Calu3 (cell line): Measurements from ENCODE around the gene RNASE8. TPM values are rescaled to one million over a fixed set of nuclear protein-coding genes. Genes with fewer than 3 reads are reported as not detected.
A peak's percentile ranks its signal among the peaks of the same experiment; 100 is the strongest.

Source experiments
- BruUV-seq: library from RNA; stranded (reverse); fragments of 400-500 nt; replicated peaks from 2 replicates; lab custom pipeline; 2021; lab: Mats Ljungman, UMichigan
- CTCF ChIA-PET: fragments of 300-600 bp; sonication (Branson Sonifier 250); formaldehyde crosslinking; loops from one replicate; lab custom pipeline; 2022; ENCODE audit warnings: antibody characterized with exemption; lab: Charles Lee
- DNase-seq: peaks from one replicate; pipeline ENCODE4 v3.0.0; 2022
- H3K27ac Mint-ChIP-seq: one replicate; pipeline ENCODE4 v1.8.0; 2022; ENCODE audit warnings: mixed read lengths; ENCODE audit not compliant: unreplicated experiment
- H3K27me3 Mint-ChIP-seq: one replicate; pipeline ENCODE4 v1.8.0; 2022; ENCODE audit warnings: mixed read lengths; ENCODE audit not compliant: unreplicated experiment
- H3K36me3 Mint-ChIP-seq: one replicate; pipeline ENCODE4 v1.8.0; 2022; ENCODE audit warnings: mild to moderate bottlenecking, moderate library complexity, mixed read lengths; ENCODE audit not compliant: insufficient read depth, unreplicated experiment
- H3K4me1 Mint-ChIP-seq: one replicate; pipeline ENCODE4 v1.8.0; 2022; ENCODE audit warnings: mild to moderate bottlenecking, low read depth, mixed read lengths; ENCODE audit not compliant: unreplicated experiment
- H3K4me3 Mint-ChIP-seq: one replicate; pipeline ENCODE4 v1.8.0; 2022; ENCODE audit warnings: mild to moderate bottlenecking, low read depth, moderate library complexity, mixed read lengths; ENCODE audit not compliant: unreplicated experiment
- H3K9me3 Mint-ChIP-seq: one replicate; pipeline ENCODE4 v1.8.0; 2022; ENCODE audit warnings: low read depth, mixed read lengths; ENCODE audit not compliant: unreplicated experiment
- intact Hi-C: fragments of 100-400 bp; cut with micrococcal nuclease; formaldehyde crosslinking; loops from one replicate; pipeline ENCODE4 v1.10.0; 2022; ENCODE audit not compliant: unreplicated experiment
- total RNA-seq: library from RNA; stranded (reverse); gene quantifications from 2 replicates; pipeline ENCODE4 v1.2.3, GENCODE V29; 2022
- TF ChIP-seq, protein P1 (sequence below): fragments of 200-600 bp; IDR thresholded peaks from one replicate; pipeline ENCODE4 v1.8.0; 2022; ENCODE audit warnings: antibody characterized with exemption; ENCODE audit not compliant: unreplicated experiment

The RNASE8 gene
- total RNA-seq, 1 experiment from 2014 or later: not detected

DNA sequence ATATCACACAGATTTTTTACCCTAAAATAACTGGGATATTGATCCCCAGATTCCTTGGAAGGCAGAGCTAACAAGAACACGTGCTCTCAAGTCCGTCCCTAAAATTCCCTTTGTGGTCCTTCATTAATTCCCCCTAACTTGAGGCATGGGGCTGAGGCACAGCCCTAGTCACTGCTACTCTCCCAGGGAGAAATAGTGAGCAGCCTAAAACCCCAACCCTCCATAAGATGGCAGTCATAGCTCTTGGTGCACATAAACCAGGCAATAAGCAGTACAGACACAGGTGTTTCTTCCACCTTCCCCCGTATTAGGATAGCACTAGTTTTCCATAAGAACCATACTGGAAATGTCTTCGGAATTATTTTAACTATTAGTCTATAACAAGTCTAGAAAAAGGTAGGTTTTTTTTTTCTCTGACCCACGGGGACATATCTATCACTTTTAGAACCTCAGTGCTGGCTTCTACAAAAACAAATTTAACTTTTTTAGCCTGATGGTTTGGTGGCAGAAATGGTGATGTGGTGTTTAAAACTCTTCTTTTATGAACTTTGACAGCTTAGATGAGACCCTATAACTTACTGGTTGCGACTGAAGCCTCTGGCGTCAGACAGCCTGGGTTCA lies 9.4 kb downstream of the RNASE8 start:
- intact Hi-C loops: no loop called here
- Mint-ChIP-seq H3K9me3 (no peaks in the 10 kb centered on the region), H3K27ac (no peak overlapping the region), H3K27me3 (peaks cover 52% of the 10 kb centered on the region), H3K4me1 (peaks cover 8% of the 10 kb centered on the region), H3K36me3 (peaks cover 26% of the 10 kb centered on the region), H3K4me3 (no peak overlapping the region)
- CTCF ChIA-PET: interaction anchor here (0.7 to 1.4 kb wide), 5 partner anchors 23 to 52 kb away, joined by 3 to 11 read pairs (median 6); no protein-coding TSS in a partner anchor
- BruUV-seq: no TSS peak
- no peak for DNase-seq
- TF ChIP-seq, protein P1, sequence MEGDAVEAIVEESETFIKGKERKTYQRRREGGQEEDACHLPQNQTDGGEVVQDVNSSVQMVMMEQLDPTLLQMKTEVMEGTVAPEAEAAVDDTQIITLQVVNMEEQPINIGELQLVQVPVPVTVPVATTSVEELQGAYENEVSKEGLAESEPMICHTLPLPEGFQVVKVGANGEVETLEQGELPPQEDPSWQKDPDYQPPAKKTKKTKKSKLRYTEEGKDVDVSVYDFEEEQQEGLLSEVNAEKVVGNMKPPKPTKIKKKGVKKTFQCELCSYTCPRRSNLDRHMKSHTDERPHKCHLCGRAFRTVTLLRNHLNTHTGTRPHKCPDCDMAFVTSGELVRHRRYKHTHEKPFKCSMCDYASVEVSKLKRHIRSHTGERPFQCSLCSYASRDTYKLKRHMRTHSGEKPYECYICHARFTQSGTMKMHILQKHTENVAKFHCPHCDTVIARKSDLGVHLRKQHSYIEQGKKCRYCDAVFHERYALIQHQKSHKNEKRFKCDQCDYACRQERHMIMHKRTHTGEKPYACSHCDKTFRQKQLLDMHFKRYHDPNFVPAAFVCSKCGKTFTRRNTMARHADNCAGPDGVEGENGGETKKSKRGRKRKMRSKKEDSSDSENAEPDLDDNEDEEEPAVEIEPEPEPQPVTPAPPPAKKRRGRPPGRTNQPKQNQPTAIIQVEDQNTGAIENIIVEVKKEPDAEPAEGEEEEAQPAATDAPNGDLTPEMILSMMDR: no peak

GRCh38 chr14:21068521-21069387 lies 11.1 kb downstream of the RNASE8 start:
- peak overlapping the region; percentile 97 for H3K4me3 Mint-ChIP-seq

GRCh38 chr14:21069388-21070082 lies 11.9 kb downstream of the RNASE8 start:
- CTCF ChIA-PET: interaction anchor here (1.3 to 2.7 kb wide), 7 partner anchors 20 to 55 kb away, joined by 4 to 40 read pairs (median 6); no protein-coding TSS in a partner anchor
- no peak overlapping the region for H3K27ac Mint-ChIP-seq
- peaks cover 26% of the 10 kb centered on the region for H3K36me3 Mint-ChIP-seq
- H3K4me3 Mint-ChIP-seq: peak overlapping the region; percentile 97
- intact Hi-C loops: loop anchor here (2.0 kb wide), 1 partner anchor 23 kb away; no protein-coding TSS in a partner anchor
- no peaks in the 10 kb centered on the region for H3K9me3 Mint-ChIP-seq
- BruUV-seq: no TSS peak
- peaks cover 8% of the 10 kb centered on the region for H3K4me1 Mint-ChIP-seq
- H3K27me3 Mint-ChIP-seq: peaks cover 52% of the 10 kb centered on the region
- DNase-seq: no peak
- TF ChIP-seq, protein P1: no peak

More at GRCh38 chr14:21068521-21069387, 11.1 kb downstream of the RNASE8 start:
- Mint-ChIP-seq H3K36me3 (peaks cover 26% of the 10 kb centered on the region), H3K27ac (no peak overlapping the region), H3K27me3 (peaks cover 52% of the 10 kb centered on the region), H3K9me3 (no peaks in the 10 kb centered on the region), H3K4me1 (peaks cover 8% of the 10 kb centered on the region)
- DNase-seq: peak; percentile 60
- TF ChIP-seq, protein P1: peak; percentile 48
- intact Hi-C loops: loop anchor here (1.0 to 2.0 kb wide), 2 partner anchors 24 to 39 kb away; no protein-coding TSS in a partner anchor
- BruUV-seq: no TSS peak
- CTCF ChIA-PET: interaction anchor here (0.7 to 1.6 kb wide), 8 partner anchors 13 to 153 kb away, joined by 3 to 40 read pairs (median 4); no protein-coding TSS in a partner anchor

- H3K9me3 Mint-ChIP-seq: no peaks in the 10 kb centered on the region
- TF ChIP-seq, protein P1: no peak
- peak; percentile 65 for DNase-seq
- H3K27ac Mint-ChIP-seq: no peak within 1 kb of the TSS
- H3K4me3 Mint-ChIP-seq: peak within 1 kb of the TSS; percentile 97
- peaks cover 47% of the 10 kb centered on the region for H3K27me3 Mint-ChIP-seq
- CTCF ChIA-PET: interaction anchor here (0.9 to 2.7 kb wide), 8 partner anchors 19 to 55 kb away, joined by 3 to 36 read pairs (median 6); no protein-coding TSS in a partner anchor
- intact Hi-C loops: no loop called here
- BruUV-seq: no TSS peak
- H3K4me1 Mint-ChIP-seq: peaks cover 8% of the 10 kb centered on the region
- peaks cover 26% of the 10 kb centered on the region for H3K36me3 Mint-ChIP-seq
Measured at GRCh38 chr14:21070083-21070609, 12.5 kb downstream of the RNASE8 start, which contains the start of gene ARHGEF40. TSS of gene ARHGEF40 (plus strand) at chr14:21070304. CDS start at chr14:21070397, 93 bp downstream.
